ENCODE results near the gene LILRB1.
"Not testable (repeated sequence)": the region's sequence is repeated elsewhere in the genome, so short reads cannot be mapped to it uniquely, and the experiment has no call there.

LILRB1 gene

GRCh38 chr19:54608792-54609191 is 21.5 kb upstream of the LILRB1 start:
- FAIRE-seq (no peak), DNase-seq (ENCODE audit: insufficient read length) (no peak)
- no peak for TF ChIP-seq POLR2A (IDR thresholded peaks at IDR 0.05; ENCODE audit: low read depth, low read length)
- no peak for TF ChIP-seq POLR2AphosphoS5 (IDR thresholded peaks at IDR 0.05; ENCODE audit: low read depth, low read length)
- TF ChIP-seq TAF1 (IDR thresholded peaks at IDR 0.05; ENCODE audit: borderline replicate concordance, low read depth, low read length), result no peak

GRCh38 chr19:54609356-54609791 is 20.9 kb upstream of the LILRB1 start:
- TF ChIP-seq POLR2AphosphoS5 (IDR thresholded peaks at IDR 0.05; ENCODE audit: low read depth, low read length) (no peak), POLR2A (IDR thresholded peaks at IDR 0.05; ENCODE audit: low read depth, low read length) (no peak), TAF1 (IDR thresholded peaks at IDR 0.05; ENCODE audit: borderline replicate concordance, low read depth, low read length) (no peak)
- DNase-seq (ENCODE audit: insufficient read length) (no peak), FAIRE-seq (no peak)

DNA sequence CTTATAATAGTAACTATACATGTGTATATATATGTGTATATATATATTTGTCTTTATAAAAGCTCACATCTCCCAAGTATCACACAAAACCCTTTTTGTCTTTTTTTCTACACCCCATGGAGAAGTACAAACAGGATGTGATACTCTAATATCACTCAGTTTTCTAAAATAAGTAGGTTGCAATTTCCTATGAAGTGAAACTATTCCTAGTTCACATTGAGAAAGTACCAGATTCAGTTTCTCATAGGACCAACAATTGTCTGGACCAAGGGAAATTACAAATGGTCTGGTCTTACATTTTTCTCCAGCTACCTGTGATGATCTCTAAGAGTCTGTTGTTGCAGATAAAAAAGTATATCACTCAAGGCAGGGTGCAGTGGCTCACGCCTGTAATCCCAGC is 17.9 kb upstream of the LILRB1 start:
- TF ChIP-seq POLR2AphosphoS5 (IDR thresholded peaks at IDR 0.05; ENCODE audit: low read depth, low read length) (no peak), POLR2A (IDR thresholded peaks at IDR 0.05; ENCODE audit: low read depth, low read length) (no peak), TAF1 (IDR thresholded peaks at IDR 0.05; ENCODE audit: borderline replicate concordance, low read depth, low read length) (no peak)
- no peak for DNase-seq (ENCODE audit: insufficient read length)
- FAIRE-seq, result no peak

DNA sequence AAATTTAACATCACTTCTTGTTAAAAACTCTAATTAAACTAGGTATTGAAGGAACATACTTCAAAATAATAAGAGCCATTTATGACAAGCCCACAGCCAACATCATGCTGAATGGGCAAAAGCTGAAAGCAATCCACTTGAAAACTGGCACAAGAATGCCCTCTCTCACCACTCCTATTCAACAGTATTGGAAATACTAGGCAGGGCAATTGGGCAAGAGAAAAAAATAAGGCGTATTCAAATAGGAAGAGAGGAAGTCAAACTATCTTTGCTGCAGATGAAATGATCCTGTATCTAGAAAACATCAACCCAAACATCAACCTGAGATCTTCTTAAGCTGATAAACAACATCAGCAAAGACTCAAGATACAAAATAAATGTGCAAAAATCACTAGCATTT is 15.6 kb upstream of the LILRB1 start:
- no peak for TF ChIP-seq POLR2A (IDR thresholded peaks at IDR 0.05; ENCODE audit: low read depth, low read length)
- TF ChIP-seq TAF1 (IDR thresholded peaks at IDR 0.05; ENCODE audit: borderline replicate concordance, low read depth, low read length), result no peak
- no peak for TF ChIP-seq POLR2AphosphoS5 (IDR thresholded peaks at IDR 0.05; ENCODE audit: low read depth, low read length)
- FAIRE-seq (no peak), DNase-seq (ENCODE audit: insufficient read length) (no peak)

GRCh38 chr19:54616057-54616456 is 14.2 kb upstream of the LILRB1 start:
- TF ChIP-seq POLR2AphosphoS5 (IDR thresholded peaks at IDR 0.05; ENCODE audit: low read depth, low read length), result no peak
- TF ChIP-seq TAF1 (IDR thresholded peaks at IDR 0.05; ENCODE audit: borderline replicate concordance, low read depth, low read length), result no peak
- no peak for TF ChIP-seq POLR2A (IDR thresholded peaks at IDR 0.05; ENCODE audit: low read depth, low read length)
- no peak for DNase-seq (ENCODE audit: insufficient read length)
- peak; percentile 76 for FAIRE-seq

DNA sequence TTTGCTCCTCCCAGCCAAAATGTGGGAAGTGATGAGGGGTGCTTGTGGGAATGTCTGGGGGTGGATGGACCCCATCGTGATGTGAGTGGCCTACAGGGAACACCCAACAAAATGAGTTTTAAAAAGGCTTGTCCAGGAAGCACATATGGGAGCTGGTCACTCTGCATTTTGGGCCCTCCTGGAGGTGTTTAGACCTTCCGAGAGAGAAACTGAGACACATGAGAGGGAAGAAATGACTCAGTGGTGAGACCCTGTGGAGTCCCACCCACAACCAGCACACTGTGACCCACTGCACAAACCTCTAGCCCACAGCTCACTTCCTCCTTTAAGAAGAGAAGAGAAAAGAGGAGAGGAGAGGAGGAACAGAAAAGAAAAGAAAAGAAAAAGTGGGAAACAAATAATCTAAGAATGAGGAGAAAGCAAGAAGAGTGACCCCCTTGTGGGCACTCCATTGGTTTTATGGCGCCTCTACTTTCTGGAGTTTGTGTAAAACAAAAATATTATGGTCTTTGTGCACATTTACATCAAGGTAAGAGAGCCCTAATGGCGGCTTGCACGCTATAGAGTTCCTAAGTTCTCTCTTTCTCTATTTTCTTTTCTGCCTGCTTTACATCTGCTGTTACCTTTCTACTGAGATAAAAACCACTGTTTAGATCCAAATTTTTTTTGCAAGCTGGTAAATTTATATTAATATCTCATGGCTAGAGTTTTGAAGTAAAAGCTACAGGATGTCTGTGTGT is 13.3 kb upstream of the LILRB1 start:
- peak; percentile 99 for FAIRE-seq
- DNase-seq (ENCODE audit: insufficient read length), result no peak
- no peak for TF ChIP-seq TAF1 (IDR thresholded peaks at IDR 0.05; ENCODE audit: borderline replicate concordance, low read depth, low read length)
- TF ChIP-seq POLR2A (IDR thresholded peaks at IDR 0.05; ENCODE audit: low read depth, low read length), result peak; percentile 75; the same call in 1 of the 2 replicates
- TF ChIP-seq POLR2AphosphoS5 (IDR thresholded peaks at IDR 0.05; ENCODE audit: low read depth, low read length), result peak; percentile 73

GRCh38 chr19:54620464-54620863 is 9.8 kb upstream of the LILRB1 start:
- FAIRE-seq (peak; percentile 38), DNase-seq (ENCODE audit: insufficient read length) (no peak)
- TF ChIP-seq POLR2AphosphoS5 (IDR thresholded peaks at IDR 0.05; ENCODE audit: low read depth, low read length) (no peak), POLR2A (IDR thresholded peaks at IDR 0.05; ENCODE audit: low read depth, low read length) (no peak), TAF1 (IDR thresholded peaks at IDR 0.05; ENCODE audit: borderline replicate concordance, low read depth, low read length) (no peak)

DNA sequence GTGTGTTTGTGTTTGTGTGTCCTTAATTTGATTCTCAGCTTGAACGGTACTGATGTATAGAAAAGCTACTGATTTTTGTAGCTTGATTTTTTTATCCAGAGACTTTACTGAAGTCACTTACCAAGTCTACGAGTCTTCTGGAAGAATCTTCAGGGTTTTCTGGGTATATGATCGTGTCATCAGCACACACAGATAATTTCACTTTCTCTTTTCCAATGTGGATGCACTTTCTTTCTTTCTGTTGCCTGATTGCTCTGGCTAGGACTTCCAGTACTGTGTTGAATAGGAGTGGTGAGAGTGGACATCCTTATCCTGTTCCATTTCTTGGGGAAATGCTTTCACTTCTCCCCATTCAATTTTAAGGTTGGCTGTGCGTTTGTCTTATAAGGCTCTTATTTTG is 7.9 kb upstream of the LILRB1 start:
- DNase-seq (ENCODE audit: insufficient read length) (no peak), FAIRE-seq (no peak)
- TF ChIP-seq POLR2A (IDR thresholded peaks at IDR 0.05; ENCODE audit: low read depth, low read length) (no peak), POLR2AphosphoS5 (IDR thresholded peaks at IDR 0.05; ENCODE audit: low read depth, low read length) (no peak), TAF1 (IDR thresholded peaks at IDR 0.05; ENCODE audit: borderline replicate concordance, low read depth, low read length) (no peak)

DNA sequence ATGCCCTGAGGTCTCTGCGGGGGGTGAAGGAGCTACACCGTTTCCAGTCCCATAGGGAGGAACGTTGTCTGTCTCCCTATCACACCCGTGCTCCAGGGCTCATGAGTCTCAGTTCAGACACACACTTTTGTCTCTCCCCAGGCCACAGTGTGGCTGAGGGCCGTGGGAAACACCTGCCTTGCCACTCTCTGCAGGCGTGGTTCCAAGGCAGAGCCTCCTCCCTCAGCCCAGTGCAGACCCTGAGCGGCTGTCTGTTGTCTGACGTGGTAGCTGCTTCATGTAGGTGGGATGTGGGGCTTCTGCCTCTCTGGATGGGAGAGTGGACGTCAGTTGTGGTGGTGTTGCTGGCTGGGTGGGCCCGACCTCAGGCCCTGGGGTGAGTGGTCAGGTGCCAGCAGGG is 6.0 kb upstream of the LILRB1 start:
- not testable (repeated sequence) for DNase-seq (ENCODE audit: insufficient read length); FAIRE-seq

- DNase-seq (ENCODE audit: insufficient read length), result not testable (repeated sequence)
- FAIRE-seq, result peak; percentile 74
These were observed 5.2 kb upstream of the LILRB1 start for GRCh38 chr19:54624934-54625730.

GRCh38 chr19:54626757-54627156 is 3.5 kb upstream of the LILRB1 start:
- no peak for DNase-seq (ENCODE audit: insufficient read length)
- no peak for FAIRE-seq
- no peak for TF ChIP-seq POLR2AphosphoS5 (IDR thresholded peaks at IDR 0.05; ENCODE audit: low read depth, low read length)
- no peak for TF ChIP-seq TAF1 (IDR thresholded peaks at IDR 0.05; ENCODE audit: borderline replicate concordance, low read depth, low read length)
- TF ChIP-seq POLR2A (IDR thresholded peaks at IDR 0.05; ENCODE audit: low read depth, low read length), result no peak

DNA sequence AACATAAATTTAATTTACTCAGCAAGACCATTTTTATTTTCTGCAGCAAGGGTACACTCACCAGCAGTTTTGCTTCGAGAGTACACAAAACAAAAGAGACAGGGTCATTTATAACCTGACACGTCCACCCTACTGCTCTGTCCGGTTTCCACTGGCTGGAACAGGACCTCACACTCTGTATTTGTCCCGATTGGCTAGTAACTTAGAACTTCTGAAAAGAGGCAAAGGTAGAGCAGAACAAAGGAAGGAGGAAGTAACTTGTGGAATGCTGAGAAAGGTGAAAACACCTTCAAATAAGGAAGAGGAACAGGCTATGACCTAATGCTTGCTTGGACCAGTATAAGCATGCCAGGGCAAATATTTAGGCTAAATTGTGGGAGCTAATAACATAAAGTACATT is 2.4 kb upstream of the LILRB1 start:
- DNase-seq (ENCODE audit: insufficient read length), result not testable (repeated sequence)

More for the DNA sequence above, 2.4 kb upstream of the LILRB1 start:
- not testable (repeated sequence) for FAIRE-seq
